GM12892 (cell line): ENCODE measurements around the gene SFI1.

Source experiments
- POLR2A ChIP-seq: IDR thresholded peaks from 2 replicates; pipeline ENCODE4 v1.6.1; 2011; ENCODE audit warnings: low read depth, low read length, control low read depth
- POLR2AphosphoS5 ChIP-seq: IDR thresholded peaks from 2 replicates; pipeline ENCODE4 v1.6.1; 2011; ENCODE audit warnings: low read depth, low read length, control low read depth

DNA sequence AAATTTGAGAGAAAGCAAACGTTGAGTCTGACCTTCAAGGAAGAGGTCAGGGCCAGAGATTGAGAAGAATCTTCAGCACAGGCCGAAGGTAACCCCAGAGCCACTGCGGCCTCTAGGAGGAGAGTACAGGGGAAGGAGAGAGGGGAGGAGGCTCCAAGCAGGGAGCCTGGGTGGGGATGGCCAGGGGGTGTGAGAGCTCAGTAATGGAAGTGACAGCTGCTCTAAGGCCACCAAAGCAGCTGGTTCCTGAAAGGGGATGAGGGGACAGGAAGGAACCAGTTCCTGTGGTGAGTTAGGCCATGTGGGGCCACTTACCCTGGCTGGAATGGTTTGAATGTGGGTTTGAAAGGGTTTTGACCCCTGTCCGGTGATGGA, 119.6 kb downstream of the SFI1 start:
- TF ChIP-seq POLR2A (no peak), POLR2AphosphoS5 (no peak)
